HG03095 (cell line): ENCODE data around the gene CLDN11.

Experiments
- ATAC-seq: cut with Tn5 transposase; IDR thresholded peaks from one replicate; pipeline ENCODE4 v1.9.1; 2021; ENCODE audit warnings: moderate library complexity; ENCODE audit not compliant: unreplicated experiment

CLDN11 gene

DNA sequence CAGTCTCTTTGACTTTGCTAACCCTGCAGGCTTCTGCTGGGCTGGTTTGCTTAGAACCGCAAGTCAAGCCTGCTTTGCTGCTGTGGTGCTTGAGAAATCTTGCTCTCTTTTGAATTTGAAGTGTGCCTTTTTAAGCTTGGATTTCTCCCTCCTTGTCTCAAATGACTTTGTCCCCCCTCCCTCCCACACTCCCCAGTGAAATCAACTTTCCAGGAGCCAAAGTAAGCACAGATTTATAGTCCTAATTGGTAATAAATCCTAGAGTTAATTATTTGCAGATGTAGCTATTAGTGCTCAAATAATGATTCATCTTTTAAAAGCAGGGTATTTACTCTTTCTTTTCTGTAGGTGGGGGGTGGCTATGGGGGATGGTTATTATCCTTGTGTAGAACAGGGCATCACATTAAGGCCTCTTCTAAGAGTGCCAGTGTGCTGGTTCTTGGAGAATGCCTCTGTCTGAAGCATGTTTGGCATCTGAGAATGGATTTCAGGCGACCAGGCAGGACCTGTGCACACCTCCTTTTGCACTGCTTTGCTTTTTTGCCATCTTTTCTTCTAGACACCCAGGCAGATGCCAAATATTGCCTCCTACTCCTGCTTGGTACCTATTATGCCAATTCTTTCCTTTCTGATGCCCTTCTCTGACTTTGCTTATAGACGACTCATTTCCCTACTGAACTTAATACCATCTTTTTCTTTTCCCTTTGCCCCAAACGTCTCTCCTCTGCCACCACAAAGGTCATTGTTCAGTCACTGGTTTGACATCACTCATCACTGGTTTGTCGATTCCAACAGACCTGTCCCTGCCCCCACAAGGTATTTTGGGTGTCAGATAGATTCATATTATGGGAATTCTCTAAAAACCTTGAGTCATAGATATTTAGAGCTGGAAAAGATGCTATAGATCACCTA, 50.7 kb downstream of the CLDN11 start:
- ATAC-seq = no peak

DNA sequence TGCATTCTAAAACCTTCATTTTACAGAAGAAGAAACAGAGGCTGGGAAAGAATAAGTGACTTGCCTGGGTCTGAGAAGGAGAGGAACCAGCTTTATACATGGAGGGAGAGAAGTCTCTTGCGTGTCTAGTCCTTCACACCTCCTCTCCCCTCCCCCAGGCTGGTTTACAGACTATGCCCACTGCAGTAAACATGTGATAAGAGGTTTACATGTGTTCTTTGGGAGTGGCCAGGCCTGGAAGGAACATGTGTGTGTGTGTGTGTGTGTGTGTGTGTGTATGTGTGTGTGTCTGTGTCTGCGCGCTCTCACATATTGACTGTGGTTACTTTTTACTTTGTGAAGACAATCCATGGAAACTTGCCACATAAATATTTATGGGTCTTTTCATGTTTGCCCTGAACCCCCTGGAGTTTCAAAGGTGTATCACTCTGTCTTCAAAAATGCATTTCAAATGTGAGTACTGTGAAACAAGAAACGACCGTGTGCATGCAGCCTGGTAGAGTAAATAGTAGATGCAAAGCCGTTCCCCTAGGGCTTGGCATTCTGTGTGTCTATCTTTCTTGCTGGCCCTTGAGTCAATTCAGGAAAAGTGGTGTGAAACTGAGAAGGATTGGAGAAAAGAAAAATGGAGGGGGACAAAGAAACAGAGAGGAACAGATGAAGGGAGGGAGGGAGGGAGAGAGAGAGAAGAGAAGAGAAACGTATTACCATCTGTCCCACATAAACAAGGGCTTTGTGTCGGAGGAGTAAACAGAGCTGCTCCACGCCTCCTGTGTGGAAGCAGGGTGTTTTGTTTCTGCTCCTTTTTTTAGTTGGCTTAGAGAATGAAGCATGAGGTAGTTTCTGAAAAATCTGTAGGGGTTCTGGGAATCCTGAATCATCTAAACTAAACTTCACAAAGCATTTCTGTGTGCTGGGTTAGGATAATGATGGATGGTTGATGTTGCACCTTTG, 51.7 kb downstream of the CLDN11 start:
- no peak for ATAC-seq

DNA sequence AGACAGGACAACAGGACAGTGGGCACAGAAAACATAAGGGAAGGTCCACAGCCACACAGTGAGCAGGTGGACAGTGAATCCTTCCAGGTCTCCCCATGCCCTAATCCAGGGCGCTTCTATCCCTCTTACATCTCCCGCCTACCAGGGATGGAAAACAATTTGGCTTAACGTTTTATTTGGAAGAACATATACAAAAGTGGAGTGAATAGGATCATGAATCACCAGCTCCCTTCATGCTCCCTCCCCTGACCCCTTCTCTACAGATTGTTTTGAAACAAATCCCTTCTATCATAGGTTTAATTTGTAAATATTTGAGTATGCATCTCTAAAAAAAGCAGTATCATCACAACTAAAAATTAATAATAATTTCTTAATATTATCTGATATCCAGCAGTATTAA, 52.5 kb downstream of the CLDN11 start:
- ATAC-seq = no peak

DNA sequence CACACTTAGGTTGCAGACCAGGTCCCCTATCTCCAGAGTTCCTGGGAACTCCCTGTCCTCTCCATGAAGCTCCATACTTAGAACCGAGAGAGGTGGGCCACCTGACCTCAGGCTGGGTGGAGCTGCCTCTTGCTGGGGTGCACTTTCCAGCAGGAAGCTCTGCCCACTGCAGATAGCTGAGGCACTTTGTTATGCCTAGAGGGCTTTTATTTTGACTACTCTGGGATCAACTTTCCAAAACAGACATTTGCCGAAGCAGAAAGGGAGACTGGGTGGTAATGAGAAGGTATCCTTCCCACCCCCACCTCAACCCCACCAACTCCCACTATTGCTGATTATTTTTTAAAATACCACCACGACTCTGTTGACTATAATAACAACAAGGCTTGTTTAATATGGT, 54.7 kb downstream of the CLDN11 start:
- ATAC-seq = no peak

DNA sequence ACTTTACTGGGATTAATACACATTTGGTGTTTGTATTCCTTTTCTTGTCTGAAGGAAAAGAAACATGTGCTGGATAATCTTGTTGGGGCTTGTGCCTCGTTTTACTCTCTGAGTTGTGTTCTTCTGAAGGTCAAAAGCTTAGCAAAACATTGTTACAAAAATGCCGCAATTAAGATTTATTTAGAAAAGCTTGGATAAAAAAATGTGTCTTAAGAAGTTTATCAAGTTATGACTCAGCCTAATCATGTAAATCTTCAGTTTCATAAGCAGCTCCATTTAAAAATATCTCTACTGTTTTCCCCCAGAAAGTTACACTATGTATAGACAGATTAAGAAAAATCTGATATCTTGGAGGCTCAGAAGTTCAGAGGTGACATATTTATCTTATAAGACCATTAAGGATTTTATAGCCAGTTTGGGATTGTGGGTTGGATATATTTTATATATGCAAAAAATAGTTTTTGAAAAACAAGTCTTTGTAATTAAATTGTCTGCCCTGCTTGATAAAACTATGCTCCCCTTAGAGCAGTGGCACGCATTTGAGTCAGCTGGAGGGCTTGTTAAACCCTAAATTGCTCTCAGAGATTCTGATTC, 56.5 kb downstream of the CLDN11 start:
- ATAC-seq = no peak

DNA sequence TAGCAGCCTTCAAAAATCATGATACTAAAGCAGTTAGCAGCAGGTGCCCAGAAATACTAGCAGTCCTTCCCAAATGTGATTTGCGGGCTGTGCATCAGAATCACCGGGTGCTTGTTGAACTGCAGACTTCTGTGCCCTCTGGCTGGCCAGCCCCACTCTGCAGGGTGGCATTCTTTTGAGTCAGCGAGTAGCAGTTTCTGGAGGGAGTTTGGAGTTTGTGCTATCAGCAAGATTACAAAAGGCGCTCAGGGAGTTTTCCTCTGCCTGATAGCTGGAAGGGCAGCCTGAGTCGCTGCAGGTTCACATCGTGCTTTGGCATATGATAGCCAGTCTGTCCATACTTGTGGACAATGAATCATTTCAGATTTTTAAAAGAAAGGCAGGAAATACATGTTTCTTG, 57.6 kb downstream of the CLDN11 start:
- ATAC-seq = no peak

DNA sequence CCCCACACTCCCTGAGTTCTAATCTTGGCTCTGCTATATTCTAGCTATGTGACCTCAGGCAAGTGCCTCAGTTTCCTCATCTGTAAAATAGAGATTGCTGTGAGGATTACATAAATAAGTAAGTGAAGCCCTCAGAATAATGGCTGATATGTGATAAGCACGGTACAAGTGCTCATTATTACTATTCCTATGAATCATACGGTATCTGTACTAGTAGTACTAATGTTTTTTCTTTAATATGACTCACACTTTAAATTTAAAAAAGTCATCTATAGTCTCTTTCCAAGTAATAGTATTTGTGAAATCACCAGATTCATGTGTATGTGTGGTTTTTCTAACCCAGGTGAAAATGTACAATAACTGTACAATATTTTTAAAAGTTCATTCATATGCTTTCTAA, 58.7 kb downstream of the CLDN11 start:
- no peak for ATAC-seq

DNA sequence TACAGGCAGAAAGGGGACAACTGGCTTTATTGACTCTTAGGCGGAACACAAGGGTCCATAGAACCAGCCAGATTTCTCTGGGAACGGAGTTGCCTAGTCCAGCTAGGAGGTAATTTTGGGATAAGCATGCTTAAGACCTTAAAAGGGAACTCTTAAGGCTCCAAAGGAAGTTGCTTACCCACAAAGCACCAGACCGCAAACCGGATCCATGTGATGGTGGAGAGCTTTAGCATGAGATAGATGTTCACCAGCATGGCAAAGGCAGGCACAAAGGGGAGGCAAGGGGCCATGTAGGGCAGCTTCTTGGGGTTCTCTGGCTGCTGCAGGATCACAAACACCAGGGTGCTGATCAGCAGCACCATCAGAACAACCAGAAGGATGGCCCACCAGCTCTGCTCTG, 61.4 kb downstream of the CLDN11 start:
- no peak for ATAC-seq

DNA sequence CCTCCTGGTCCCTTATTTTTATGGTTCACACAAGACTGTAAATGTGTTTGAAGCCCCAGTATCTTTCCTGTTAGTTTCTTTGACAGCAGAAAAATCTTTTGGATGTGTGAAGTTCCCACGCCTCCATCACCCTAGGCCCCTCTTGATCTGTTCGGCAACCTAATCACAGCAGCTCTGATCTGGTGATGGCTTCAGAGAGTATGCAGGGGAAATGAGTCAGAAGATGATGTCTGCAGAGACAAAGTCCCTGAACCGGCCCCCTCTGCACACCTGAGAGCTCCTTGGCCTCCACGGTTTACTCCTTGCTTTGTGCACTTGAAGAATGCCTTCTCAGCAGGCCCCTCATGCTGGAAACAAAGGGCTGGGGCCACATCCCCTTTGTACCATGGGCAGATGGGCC, 63.5 kb downstream of the CLDN11 start:
- ATAC-seq = no peak

DNA sequence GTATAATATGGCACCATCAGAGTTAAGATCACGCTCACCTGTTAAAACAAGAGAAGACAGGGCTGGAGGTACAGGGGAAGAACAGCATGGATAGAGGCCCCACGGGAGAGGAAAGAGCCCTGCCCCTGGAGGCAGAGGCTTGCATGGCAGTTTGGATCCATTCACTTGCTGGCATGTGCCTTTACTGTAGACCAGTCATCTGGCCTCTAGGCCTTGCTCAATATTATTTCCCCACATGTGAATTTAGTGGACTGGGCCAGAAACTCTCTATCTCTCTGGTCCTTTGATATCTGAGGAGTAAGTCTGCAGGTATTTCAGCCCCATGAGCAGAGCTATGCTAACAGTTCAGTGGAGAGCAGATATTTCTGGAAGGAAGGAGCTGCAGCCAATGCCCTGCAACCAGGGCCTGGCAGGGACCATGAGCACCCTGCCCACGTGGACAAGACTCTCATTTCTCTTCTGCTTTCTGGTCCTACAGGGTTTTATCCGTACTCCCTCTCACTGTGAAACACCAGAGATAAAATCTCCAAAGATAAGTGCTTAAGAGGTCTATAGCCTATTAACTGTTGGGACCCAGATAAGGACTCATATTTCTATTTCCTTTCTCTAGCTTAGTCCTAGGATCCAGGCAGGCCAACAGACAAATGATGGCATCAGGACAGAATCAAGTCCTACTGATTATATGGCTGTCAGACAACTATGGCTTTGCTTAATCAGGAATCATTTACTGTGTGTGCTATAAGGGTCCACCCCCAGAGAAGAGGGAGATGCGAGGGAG, 65.0 kb downstream of the CLDN11 start:
- no peak for ATAC-seq
